RWPE1 (cell line): ENCODE measurements around the gene ZSCAN9.
A peak's percentile ranks its signal among the peaks of the same experiment; 100 is the strongest.

Experiments
- CTCF ChIA-PET: fragments of 350-600 bp; sonication (Branson Sonifier 250); formaldehyde crosslinking; extraction: SDS; loops from one replicate; lab custom pipeline; 2021; lab: Yijun Ruan, JAX
- POLR2A ChIA-PET: fragments of 400-600 bp; formaldehyde crosslinking; extraction: SDS; loops from one replicate; lab custom pipeline; 2020; ENCODE audit warnings: antibody characterized with exemption; ENCODE audit not compliant: low non-redundant PET; lab: Yijun Ruan, JAX
- DNase-seq: peaks from one replicate; pipeline ENCODE4 v3.0.0; 2012; ENCODE audit warnings: low spot score
- H3K27ac ChIP-seq: fragments of 450-650 bp; 2 replicates; pipeline ENCODE4 v1.5.1; 2017
- CTCF ChIP-seq: fragments of 450-650 bp; conservative IDR thresholded peaks from 2 replicates; pipeline ENCODE4 v1.5.1; 2017; ENCODE audit warnings: low read depth, mild to moderate bottlenecking

The ZSCAN9 gene

GRCh38 chr6:28252009-28252975 lies 27.2 kb downstream of the ZSCAN9 start, which contains the start of gene ZKSCAN4:
ZKSCAN4 (minus strand) TSS chr6:28252269; CDS start chr6:28251980, 289 bp downstream.
- DNase-seq: peak; percentile 84
- TF ChIP-seq CTCF: no peak
- H3K27ac ChIP-seq: peak within 1 kb of the TSS; percentile 63
- ChIA-PET CTCF (no interaction called here), POLR2A (interaction anchor here (0.7 to 1.1 kb wide), 2 partner anchors 15 to 128 kb away, joined by 4 to 5 read pairs; partner anchors contain the start of genes ZSCAN16 and ZSCAN26)

GRCh38 chr6:28254121-28254519 lies 29.0 kb downstream of the ZSCAN9 start:
- ChIA-PET POLR2A (no interaction called here), CTCF (no interaction called here)
- no peak overlapping the region for H3K27ac ChIP-seq

GRCh38 chr6:28257042-28257441 lies 32.0 kb downstream of the ZSCAN9 start:
- DNase-seq: no peak
- POLR2A ChIA-PET: no interaction called here
- CTCF ChIA-PET: no interaction called here
- H3K27ac ChIP-seq: no peak overlapping the region
- TF ChIP-seq CTCF: no peak

More at GRCh38 chr6:28254121-28254519, 29.0 kb downstream of the ZSCAN9 start:
- no peak for DNase-seq
- no peak for TF ChIP-seq CTCF

- TF ChIP-seq CTCF: no peak
- CTCF ChIA-PET: no interaction called here
- no peak within 1 kb of the TSS for H3K27ac ChIP-seq
- POLR2A ChIA-PET: no interaction called here
- DNase-seq: no peak
Measured at GRCh38 chr6:28258877-28259777, 34.1 kb downstream of the ZSCAN9 start, which contains the start of gene NKAPL. NKAPL (plus strand) TSS chr6:28259297; CDS start chr6:28259372, 75 bp downstream.

GRCh38 chr6:28263922-28264321 lies 38.8 kb downstream of the ZSCAN9 start:
- ChIA-PET CTCF (no interaction called here), POLR2A (no interaction called here)
- TF ChIP-seq CTCF: no peak

More at GRCh38 chr6:28263922-28264321, 38.8 kb downstream of the ZSCAN9 start:
- no peak for DNase-seq
- H3K27ac ChIP-seq: no peak overlapping the region
